H1 (cell line): Measurements from ENCODE around the gene RHBDL2. TPM values are rescaled to one million over a fixed set of nuclear protein-coding genes. Genes with fewer than 3 reads are reported as not detected.

Experiments used
- CTCF ChIA-PET: fragments of 300-600 bp; sonication (Branson Sonifier 250); formaldehyde crosslinking; loops from one replicate; lab custom pipeline; 2021; ENCODE audit not compliant: partially characterized antibody; lab: Charles Lee
- POLR2A ChIA-PET: fragments of 300-600 bp; sonication (Branson Sonifier 250); formaldehyde crosslinking; loops from one replicate; lab custom pipeline; 2021; ENCODE audit warnings: inconsistent platforms; ENCODE audit not compliant: partially characterized antibody; lab: Charles Lee
- DNase-seq, 2 experiments: peaks; one replicate each; pipeline versions ENCODE4 v3.0.0 to v3.0.0-alpha.2; 2010 to 2022; ENCODE audit warnings: low spot score in 2 of 2, low read depth in 1 of 2, mixed read lengths in 1 of 2
- FAIRE-seq: peaks from 2 replicates; lab custom pipeline; 2011; peaks lifted over from hg19 to GRCh38; lab: Jason Lieb, UNC
- H2AFZ ChIP-seq: 2 replicates; pipeline ENCODE4 v1.8.1; 2012; ENCODE audit warnings: low read length, inconsistent platforms
- H2AK5ac ChIP-seq: 2 replicates; pipeline ENCODE4 v1.6.1; 2013; ENCODE audit warnings: low read depth, low read length
- H2BK120ac ChIP-seq: replicated peaks from 2 replicates; pipeline ENCODE3; 2013; ENCODE audit warnings: low read depth, low read length, inconsistent platforms
- H2BK12ac ChIP-seq: 2 replicates; pipeline ENCODE4 v1.6.1; 2013; ENCODE audit warnings: low read depth, low read length
- H2BK15ac ChIP-seq: 2 replicates; pipeline ENCODE4 v1.6.1; 2013; ENCODE audit warnings: low read length
- H2BK20ac ChIP-seq: 2 replicates; pipeline ENCODE4 v1.6.1; 2013; ENCODE audit warnings: low read length
- H2BK5ac ChIP-seq: 2 replicates; pipeline ENCODE4 v1.6.1; 2013; ENCODE audit warnings: low read depth, low read length
- H3K14ac ChIP-seq: 2 replicates; pipeline ENCODE4 v1.6.1; 2013; ENCODE audit warnings: inconsistent platforms; ENCODE audit not compliant: insufficient read length
- H3K18ac ChIP-seq: 2 replicates; pipeline ENCODE4 v1.6.1; 2013; ENCODE audit warnings: low read length; ENCODE audit errors: extremely low read depth
- H3K23ac ChIP-seq: 2 replicates; pipeline ENCODE4 v1.6.1; 2013; ENCODE audit warnings: inconsistent platforms; ENCODE audit not compliant: insufficient read length
- H3K23me2 ChIP-seq: 2 replicates; pipeline ENCODE4 v1.6.1; 2013; ENCODE audit warnings: low read depth, low read length
- H3K27ac ChIP-seq: 2 replicates; pipeline ENCODE4 v1.6.1; 2011; ENCODE audit warnings: low read depth, low read length, inconsistent platforms
- H3K27me3 ChIP-seq, 4 experiments: replicated peaks in 1 of 4; 1 replicate in 1 of 4; 2 replicates in 3 of 4; pipeline versions ENCODE4 v1.6.1 to v1.8.1; 2011 to 2013; ENCODE audit warnings: low read length in 3 of 4, mild to moderate bottlenecking in 3 of 4, inconsistent platforms in 2 of 4, mixed read lengths in 2 of 4, moderate library complexity in 1 of 4; ENCODE audit not compliant: control insufficient read depth in 3 of 4, insufficient read depth in 3 of 4; ENCODE audit errors: extremely low read depth in 1 of 4
- H3K36me3 ChIP-seq, 4 experiments: 2 replicates each; pipeline versions ENCODE4 v1.6.1 to v1.8.1; 2011 to 2013; ENCODE audit warnings: mild to moderate bottlenecking in 4 of 4, low read length in 3 of 4, moderate library complexity in 2 of 4, control low read depth in 1 of 4, inconsistent platforms in 1 of 4; ENCODE audit not compliant: insufficient read depth in 4 of 4, control insufficient read depth in 2 of 4
- H3K4ac ChIP-seq: replicated peaks from 2 replicates; pipeline ENCODE3; 2013; ENCODE audit warnings: low read length, low read depth, mixed read lengths, inconsistent platforms; ENCODE audit not compliant: insufficient read length
- H3K4me1 ChIP-seq, 4 experiments: replicated peaks in 1 of 4; 1 replicate in 1 of 4; 2 replicates in 3 of 4; pipeline versions ENCODE4 v1.6.1 to v1.8.1; 2011 to 2013; ENCODE audit warnings: low read length in 3 of 4, inconsistent platforms in 2 of 4, mixed read lengths in 1 of 4; ENCODE audit not compliant: insufficient read depth in 4 of 4, control insufficient read depth in 3 of 4
- H3K4me2 ChIP-seq, 2 experiments: 2 replicates each; pipeline versions ENCODE4 v1.6.1 to v1.8.1; 2011 to 2013; ENCODE audit warnings: low read depth in 2 of 2, low read length in 2 of 2, control low read depth in 1 of 2, inconsistent platforms in 1 of 2, mild to moderate bottlenecking in 1 of 2; ENCODE audit not compliant: insufficient read depth in 1 of 2
- H3K4me3 ChIP-seq, 4 experiments: fragments of 200-600, 300-600 bp in 1 of 4; sonication (generic), shearing (Covaris generic), sonication (Bioruptor Twin) in 1 of 4; 2 replicates each; pipeline versions ENCODE4 v1.5.1 to v1.8.1; 2011 to 2016; ENCODE audit warnings: low read length in 4 of 4, low read depth in 3 of 4, control low read depth in 2 of 4, inconsistent platforms in 2 of 4, mild to moderate bottlenecking in 2 of 4, mixed read lengths in 1 of 4, moderate library complexity in 1 of 4; ENCODE audit not compliant: insufficient read depth in 2 of 4; ENCODE audit errors: extremely low read depth in 1 of 4
- H3K56ac ChIP-seq: replicated peaks from 2 replicates; pipeline ENCODE3; 2013; ENCODE audit warnings: low read depth, mild to moderate bottlenecking, mixed read lengths, low read length, inconsistent platforms; ENCODE audit not compliant: insufficient read length
- H3K79me1 ChIP-seq: 2 replicates; pipeline ENCODE4 v1.6.1; 2013; ENCODE audit warnings: low read depth, low read length, control low read depth
- H3K79me2 ChIP-seq, 2 experiments: 2 replicates each; pipeline versions ENCODE4 v1.6.1 to v1.8.1; 2012 to 2013; ENCODE audit warnings: low read length in 2 of 2, mild to moderate bottlenecking in 2 of 2, inconsistent platforms in 1 of 2; ENCODE audit not compliant: insufficient read depth in 2 of 2, control insufficient read depth in 1 of 2
- H3K9ac ChIP-seq, 4 experiments: replicated peaks in 1 of 4; 1 replicate in 1 of 4; 2 replicates in 3 of 4; pipeline versions ENCODE4 v1.6.1 to v1.8.1; 2011 to 2013; ENCODE audit warnings: low read depth in 3 of 4, low read length in 3 of 4, control low read depth in 2 of 4, mild to moderate bottlenecking in 2 of 4, moderate library complexity in 2 of 4, inconsistent platforms in 1 of 4; ENCODE audit errors: extremely low read depth in 1 of 4
- H3K9me3 ChIP-seq, 2 experiments: 2 replicates each; pipeline versions ENCODE4 v1.6.1 to v1.8.1; 2012 to 2013; ENCODE audit warnings: mild to moderate bottlenecking in 2 of 2, moderate library complexity in 2 of 2, control low read depth in 1 of 2, inconsistent platforms in 1 of 2, low read depth in 1 of 2, low read length in 1 of 2, mixed read lengths in 1 of 2; ENCODE audit not compliant: insufficient read depth in 2 of 2
- H4K20me1 ChIP-seq, 2 experiments: replicated peaks in 1 of 2; 2 replicates each; pipeline versions ENCODE3 to v1.8.1; 2011 to 2013; ENCODE audit warnings: inconsistent platforms in 2 of 2, low read length in 2 of 2, mild to moderate bottlenecking in 1 of 2; ENCODE audit not compliant: insufficient read depth in 2 of 2, control insufficient read depth in 1 of 2
- H4K5ac ChIP-seq: 2 replicates; pipeline ENCODE4 v1.6.1; 2013; ENCODE audit warnings: low read length, low read depth, mixed read lengths, inconsistent platforms; ENCODE audit not compliant: insufficient read length
- H4K8ac ChIP-seq: 2 replicates; pipeline ENCODE4 v1.8.0; 2013; ENCODE audit warnings: mild to moderate bottlenecking, moderate library complexity, low read length, inconsistent platforms; ENCODE audit not compliant: insufficient read depth; ENCODE audit errors: extremely low read depth
- H4K91ac ChIP-seq: replicated peaks from 2 replicates; pipeline ENCODE3; 2013; ENCODE audit warnings: low read length, mixed read lengths, inconsistent platforms; ENCODE audit not compliant: insufficient read length
- RXRA ChIP-seq: IDR thresholded peaks from 2 replicates; pipeline ENCODE4 v1.6.1; 2011; ENCODE audit warnings: low read depth, mild to moderate bottlenecking, low read length, moderate library complexity; ENCODE audit not compliant: insufficient read depth
- SAP30 ChIP-seq: fragments of 300-600 bp; sonication (generic); IDR thresholded peaks from 2 replicates; pipeline ENCODE4 v1.7.1; 2012; ENCODE audit warnings: low read length, moderate library complexity, mild to moderate bottlenecking, inconsistent platforms; ENCODE audit not compliant: insufficient read depth, insufficient replicate concordance
- SIN3A ChIP-seq, 2 experiments: IDR thresholded peaks in 1 of 2; conservative IDR thresholded peaks in 1 of 2; 2 replicates each; pipeline ENCODE4 v1.6.1; 2011 to 2012; ENCODE audit warnings: low read length in 2 of 2, improper control_type of control experiment in 1 of 2, low read depth in 1 of 2, mild to moderate bottlenecking in 1 of 2
- SP2 ChIP-seq: IDR thresholded peaks from 2 replicates; pipeline ENCODE4 v1.6.1; 2012; ENCODE audit warnings: mild to moderate bottlenecking, low read length, inconsistent platforms
- SRF ChIP-seq: IDR thresholded peaks from 2 replicates; pipeline ENCODE4 v1.6.1; 2011; ENCODE audit warnings: mild to moderate bottlenecking, low read depth, low read length, moderate library complexity
- SUZ12 ChIP-seq: fragments of 200-600 bp; sonication (generic); IDR thresholded peaks from 2 replicates; pipeline ENCODE4 v1.6.1; 2012; ENCODE audit warnings: mild to moderate bottlenecking, inconsistent platforms, low read length, moderate library complexity, mixed read lengths
- WGBS, 2 experiments: shearing (Covaris generic) in 1 of 2; methylation state at CpG; one replicate each; pipeline versions ENCODE4 v1.1.6 to v1.1.7; 2013 to 2015; ENCODE audit warnings: low lambda C conversion rate in 2 of 2, mixed read lengths in 2 of 2, inconsistent platforms in 1 of 2, low coverage in 1 of 2, missing lambda C conversion rate in 1 of 2; ENCODE audit not compliant: insufficient replicate concordance in 2 of 2, insufficient coverage in 1 of 2, insufficient read length in 1 of 2; ENCODE audit errors: extremely low coverage in 1 of 2, missing lambda C conversion rate in 1 of 2; 5-methylcytosine and 5-hydroxymethylcytosine counted together
- polyA plus RNA-seq, 7 experiments: library from polyadenylated mRNA; depleted of rRNA in 3 of 7; stranded (reverse) in 5 of 7; unstranded in 2 of 7; fragments of >200 nt in 5 of 7; fragments of 200-250 nt in 2 of 7; gene quantifications; 1 replicate in 5 of 7; 2 replicates in 1 of 7; 4 replicates in 1 of 7; pipeline versions ENCODE4 v1.2.1 to v1.2.3, GENCODE V29; 2011 to 2013; ENCODE audit warnings: missing spikeins in 2 of 7, mixed read lengths in 2 of 7
- total RNA-seq: library from RNA; stranded (reverse); fragmentation: NEBNext Ultra II Directional; extraction: Animal tissue kit (Norgen Biotek cat#: 25700); gene quantifications from 2 replicates; pipeline ENCODE4 v1.2.1, GENCODE V29; 2021

RHBDL2 gene
- total and polyA plus RNA-seq, 2 of the 8 experiments (the other 6 are each of a cell fraction or from before 2014, with no cell fraction given), result 0.42 to 0.84 TPM

DNA sequence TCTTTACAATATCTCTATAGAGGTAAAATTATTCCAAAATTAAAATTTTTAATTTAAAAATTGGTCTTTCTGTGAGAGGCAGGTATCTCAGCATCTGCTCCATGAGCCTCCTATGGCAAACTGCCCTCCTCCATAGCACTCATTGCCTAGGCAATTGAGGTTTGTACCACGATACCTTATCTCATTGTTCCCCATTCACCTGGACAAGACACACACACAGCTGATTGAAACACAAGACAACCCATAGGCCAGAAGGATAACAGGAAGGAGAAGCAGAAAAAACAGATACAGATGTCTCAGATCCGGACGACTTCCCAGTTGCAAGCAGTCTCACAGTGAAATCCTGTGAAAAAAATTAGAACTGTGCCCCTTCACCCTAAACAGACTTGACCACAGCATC is 24.3 kb downstream of the RHBDL2 start:
- Histone ChIP-seq H3K23ac (no peak overlapping the region), H2BK120ac (no peak overlapping the region), H4K8ac (no peak overlapping the region), H2AK5ac (no peak overlapping the region), H2BK15ac (no peak overlapping the region), H2AFZ (no peak overlapping the region), H3K4me3 (no peak overlapping the region), H3K18ac (no peak overlapping the region), H3K27me3 (no peaks in the 10 kb centered on the region), H3K23me2 (no peaks in the 10 kb centered on the region), H4K20me1 (no peaks in the 10 kb centered on the region), H3K4me1 (no peaks in the 10 kb centered on the region), H3K9me3 (no peaks in the 10 kb centered on the region), H2BK20ac (no peak overlapping the region), H3K27ac (no peak overlapping the region), H3K36me3 (no peaks in the 10 kb centered on the region), H2BK5ac (no peak overlapping the region), H3K4me2 (no peak overlapping the region), H3K4ac (no peak overlapping the region), H4K5ac (no peak overlapping the region), H3K56ac (no peak overlapping the region), H3K79me1 (no peaks in the 10 kb centered on the region), H3K14ac (no peak overlapping the region), H3K9ac (no peak overlapping the region), H3K79me2 (no peaks in the 10 kb centered on the region), H2BK12ac (no peak overlapping the region), H4K91ac (no peak overlapping the region)
- WGBS, 2 experiments, result 97% methylated on average over 3 of the region's 3 CpGs; no CpG with 5 or more reads in 1 of the 2 experiments
- DNase-seq (no peak), FAIRE-seq (no peak)
- ChIA-PET CTCF (no interaction called here), POLR2A (interaction anchor here (1.8 kb wide), 1 partner anchor 9 kb away, joined by 4 read pairs; no protein-coding TSS in a partner anchor)
- TF ChIP-seq SAP30, result no peak
- TF ChIP-seq SUZ12, result no peak
- TF ChIP-seq RXRA, result no peak
- no peak for TF ChIP-seq SRF
- no peak for TF ChIP-seq SIN3A (conservative IDR thresholded peaks at IDR 0.05 in 1 of 2, IDR thresholded peaks at IDR 0.05 in 1 of 2; ENCODE audit: low read depth in 1 of 2, low read length in 2 of 2)
- no peak for TF ChIP-seq SP2
